GM12878 (cell line): ENCODE measurements around the gene MRS2. TPM values are rescaled to one million over a fixed set of nuclear protein-coding genes. Genes with fewer than 3 reads are reported as not detected.
"Not testable (repeated sequence)": the region's sequence is repeated elsewhere in the genome, so short reads cannot be mapped to it uniquely, and the experiment has no call there.

Source experiments
- ATAC-seq: fragments of 200-7000 bp; cut with Tn5 transposase; 3 replicates; pipeline ENCODE4 v1.9.1; 2020; ENCODE audit warnings: mild to moderate bottlenecking, moderate library complexity
- BruUV-seq: library from RNA; stranded (reverse); fragments of 400-500 nt; replicated peaks from 2 replicates; lab custom pipeline; 2021; lab: Mats Ljungman, UMichigan
- CTCF ChIA-PET: fragments of 300-600 bp; sonication (Branson Sonifier 250); formaldehyde crosslinking; extraction: SDS; loops from one replicate; lab custom pipeline; 2021; ENCODE audit warnings: inconsistent platforms; lab: Yijun Ruan, JAX
- POLR2A ChIA-PET: fragments of 350-600 bp; formaldehyde crosslinking; extraction: SDS; loops from one replicate; lab custom pipeline; 2021; ENCODE audit warnings: inconsistent platforms; lab: Charles Lee
- RAD21 ChIA-PET: fragments of 300-600 bp; sonication (Branson Sonifier 250); formaldehyde crosslinking; loops from one replicate; lab custom pipeline; 2023; ENCODE audit warnings: antibody characterized with exemption; ENCODE audit not compliant: unreplicated experiment; lab: Charles Lee
- SMC1A ChIA-PET: fragments of 300-600 bp; sonication (Branson Sonifier 250); formaldehyde crosslinking; loops from one replicate; lab custom pipeline; 2023; ENCODE audit not compliant: unreplicated experiment, uncharacterized antibody; lab: Charles Lee
- DNase-seq: peaks from one replicate; pipeline ENCODE4 v3.0.0-alpha.2; 2011; ENCODE audit warnings: low read depth, low spot score
- FAIRE-seq: peaks from 3 replicates; lab custom pipeline; 2011; peaks lifted over from hg19 to GRCh38; lab: Jason Lieb, UNC
- H2AFZ ChIP-seq: 2 replicates; pipeline ENCODE4 v1.6.0; 2011; ENCODE audit warnings: low read depth, low read length, control low read depth; ENCODE audit not compliant: control insufficient read depth
- H3K27ac ChIP-seq: 2 replicates; pipeline ENCODE4 v1.5.1; 2011; ENCODE audit warnings: control low read depth; ENCODE audit not compliant: control insufficient read depth, insufficient read depth
- H3K27me3 ChIP-seq, 2 experiments: replicated peaks in 1 of 2; 2 replicates each; pipeline versions ENCODE4 v1.6.0 to v1.6.1; 2011; ENCODE audit warnings: low read length in 1 of 2; ENCODE audit not compliant: control insufficient read depth in 2 of 2, insufficient read depth in 2 of 2
- H3K36me3 ChIP-seq, 2 experiments: 2 replicates each; pipeline ENCODE4 v1.5.1; 2011; ENCODE audit warnings: low read length in 1 of 2; ENCODE audit not compliant: control insufficient read depth in 2 of 2, insufficient read depth in 2 of 2
- H3K4me1 ChIP-seq: 2 replicates; pipeline ENCODE4 v1.6.1; 2011; ENCODE audit warnings: mild to moderate bottlenecking, low read length, moderate library complexity, mixed read lengths; ENCODE audit not compliant: control insufficient read depth, insufficient read depth
- H3K4me2 ChIP-seq: 2 replicates; pipeline ENCODE4 v1.6.0; 2011; ENCODE audit warnings: control low read depth; ENCODE audit not compliant: control insufficient read depth, insufficient read depth
- H3K4me3 ChIP-seq: fragments of 200-600 bp; sonication (generic); 2 replicates; pipeline ENCODE4 v1.5.1; 2016
- H3K79me2 ChIP-seq: 2 replicates; pipeline ENCODE4 v1.6.0; 2011; ENCODE audit warnings: low read length; ENCODE audit not compliant: control insufficient read depth, insufficient read depth
- H3K9ac ChIP-seq: 2 replicates; pipeline ENCODE4 v1.8.0; 2011; ENCODE audit warnings: low read length, control low read depth, mixed read lengths; ENCODE audit not compliant: control insufficient read depth, insufficient read depth
- H3K9me3 ChIP-seq: replicated peaks from 3 replicates; pipeline ENCODE4 v1.5.1; 2011; ENCODE audit warnings: mild to moderate bottlenecking, low read length; ENCODE audit not compliant: control insufficient read depth, insufficient read depth
- H4K20me1 ChIP-seq: 2 replicates; pipeline ENCODE4 v1.6.0; 2011; ENCODE audit not compliant: control insufficient read depth, insufficient read depth
- ZNF592 ChIP-seq: fragments of 450-650 bp; IDR thresholded peaks from 2 replicates; pipeline ENCODE4 v1.6.1; 2017; ENCODE audit warnings: mild to moderate bottlenecking, moderate library complexity
- ZNF687 ChIP-seq: fragments of 450-650 bp; IDR thresholded peaks from 2 replicates; pipeline ENCODE4 v1.6.1; 2017; ENCODE audit warnings: mild to moderate bottlenecking, moderate library complexity
- WGBS: methylation state at CpG from one replicate; pipeline ENCODE4 v1.1.6; 2016; ENCODE audit warnings: low lambda C conversion rate; ENCODE audit not compliant: insufficient replicate concordance, insufficient coverage; ENCODE audit errors: missing lambda C conversion rate; 5-methylcytosine and 5-hydroxymethylcytosine counted together
- in situ Hi-C: fragments of 300-500 bp; cut with MboI; formaldehyde crosslinking; loops from 9 replicates; pipeline ENCODE4 v1.14.3; 2018; ENCODE audit warnings: mixed read lengths
- intact Hi-C: fragments of 100-400 bp; cut with micrococcal nuclease; formaldehyde crosslinking; loops from one replicate; pipeline ENCODE4 v1.14.2; 2022; ENCODE audit not compliant: unreplicated experiment
- polyA plus RNA-seq, 11 experiments: library from polyadenylated mRNA; depleted of rRNA in 4 of 11; unstranded in 6 of 11; stranded (reverse) in 5 of 11; fragments of >200 nt; fragmentation: Nextera tagmentation in 4 of 11; fragmentation: Illumina TruSeq in 1 of 11; extraction: Ambion mirVana in 4 of 11; extraction: Trizol in 1 of 11; gene quantifications; 1 replicate in 1 of 11; 2 replicates in 10 of 11; pipeline versions ENCODE4 v1.2.1 to v1.2.3, GENCODE V29; 2011 to 2016; ENCODE audit warnings: inconsistent platforms in 2 of 11, missing spikeins in 2 of 11, low read depth in 1 of 11
- total RNA-seq, 4 experiments: library from RNA; depleted of rRNA in 3 of 4; stranded (reverse); fragments of >200 nt in 3 of 4; fragmentation: Illumina TruSeq in 1 of 4; extraction: Trizol in 1 of 4; gene quantifications; 2 replicates each; pipeline versions ENCODE4 v1.2.1 to v1.2.3, GENCODE V29; 2013 to 2021

Gene MRS2
- total and polyA plus RNA-seq, 10 of the 15 experiments (the other 5 are each of a cell fraction or from before 2014, with no cell fraction given) = 7.5 to 29.9 (median 24.2) TPM

GRCh38 chr6:24400045-24401039, 2.4 kb upstream of the MRS2 start:
- H3K9ac ChIP-seq, H3K4me3 ChIP-seq, POLR2A ChIA-PET, SMC1A ChIA-PET, in situ Hi-C loops, BruUV-seq, H3K4me2 ChIP-seq, H2AFZ ChIP-seq, H3K36me3 ChIP-seq, FAIRE-seq, H3K27ac ChIP-seq, H4K20me1 ChIP-seq, DNase-seq, RAD21 ChIA-PET, H3K27me3 ChIP-seq, H3K4me1 ChIP-seq, ATAC-seq, CTCF ChIA-PET, H3K9me3 ChIP-seq: not testable (repeated sequence)
- H3K79me2 ChIP-seq = peaks cover 28% of the 10 kb centered on the region
- intact Hi-C loops = loop anchor here (10.0 kb wide), 1 partner anchor 374 kb away; the partner anchor contains the start of gene GMNN
- TF ChIP-seq ZNF592 (peak; percentile 49; the same call in 1 of the 2 replicates), ZNF687 (peak; percentile 71)
- 42% methylated on average over 17 of the region's 17 CpGs for WGBS
